HepG2 (cell line): ENCODE results near the gene MARCHF9. TPM values are rescaled to one million over a fixed set of nuclear protein-coding genes. Genes with fewer than 3 reads are reported as not detected.

Experiments
- CREM ChIP-seq, 2 experiments: sonication (generic) in 1 of 2; formaldehyde crosslinking in 1 of 2; IDR thresholded peaks; 2 replicates each; pipeline versions ENCODE4 v1.4.0 to v1.6.1; 2016 to 2020; ENCODE audit warnings: antibody characterized with exemption in 1 of 2, mild to moderate bottlenecking in 1 of 2, missing genetic modification reagents in 1 of 2
- HIVEP1 ChIP-seq: sonication (generic); formaldehyde crosslinking; IDR thresholded peaks from 2 replicates; pipeline ENCODE4 v1.4.0; 2020; ENCODE audit warnings: mild to moderate bottlenecking, missing genetic modification reagents
- JUNB ChIP-seq: sonication (generic); formaldehyde crosslinking; IDR thresholded peaks from 2 replicates; pipeline ENCODE4 v1.8.0; 2022; ENCODE audit warnings: missing genetic modification reagents, mild to moderate bottlenecking, borderline replicate concordance
- MAZ ChIP-seq, 2 experiments: sonication (generic) in 1 of 2; formaldehyde crosslinking in 1 of 2; IDR thresholded peaks; 2 replicates each; pipeline versions ENCODE4 v1.5.0 to v1.6.1; 2012 to 2020; ENCODE audit warnings: low read depth in 2 of 2, mild to moderate bottlenecking in 2 of 2, borderline replicate concordance in 1 of 2, improper control_type of control experiment in 1 of 2, low read length in 1 of 2, missing genetic modification reagents in 1 of 2, moderate library complexity in 1 of 2
- MYC ChIP-seq: sonication (generic); formaldehyde crosslinking; IDR thresholded peaks from 2 replicates; pipeline ENCODE4 v1.9.0; 2021; ENCODE audit warnings: missing genetic modification reagents, borderline replicate concordance
- MZF1 ChIP-seq: sonication (generic); formaldehyde crosslinking; IDR thresholded peaks from 2 replicates; pipeline ENCODE4 v1.8.1; 2023; ENCODE audit warnings: mild to moderate bottlenecking, missing genetic modification reagents, borderline replicate concordance
- POLR2G ChIP-seq: fragments of 200-400 bp; formaldehyde crosslinking; IDR thresholded peaks from 2 replicates; pipeline ENCODE4 v1.6.1; 2018; ENCODE audit warnings: mild to moderate bottlenecking, low read depth, low read length, moderate library complexity
- SALL1 ChIP-seq: sonication (generic); formaldehyde crosslinking; IDR thresholded peaks from 2 replicates; pipeline ENCODE4 v1.8.0; 2022; ENCODE audit warnings: mild to moderate bottlenecking, missing genetic modification reagents
- SP4 ChIP-seq: sonication (generic); formaldehyde crosslinking; IDR thresholded peaks from 2 replicates; pipeline ENCODE4 v1.8.1; 2023; ENCODE audit warnings: mild to moderate bottlenecking, missing genetic modification reagents
- ZNF124 ChIP-seq: sonication (generic); formaldehyde crosslinking; IDR thresholded peaks from 2 replicates; pipeline ENCODE4 v1.4.0; 2020; ENCODE audit warnings: missing genetic modification reagents
- ZSCAN29 ChIP-seq: sonication (generic); formaldehyde crosslinking; conservative IDR thresholded peaks from 2 replicates; pipeline ENCODE4 v1.4.0; 2020; ENCODE audit warnings: mild to moderate bottlenecking, missing genetic modification reagents
- polyA plus RNA-seq, 8 experiments: library from polyadenylated mRNA; depleted of rRNA in 3 of 8; stranded (reverse) in 7 of 8; unstranded in 1 of 8; fragments of >200 nt; fragmentation: Illumina TruSeq in 4 of 8; extraction: Trizol in 4 of 8; gene quantifications; 2 replicates each; pipeline versions ENCODE4 v1.2.1 to v1.2.3, GENCODE V29; 2011 to 2016; ENCODE audit warnings: low read depth in 4 of 8, missing spikeins in 1 of 8, mixed read lengths in 1 of 8; ENCODE audit not compliant: insufficient read depth in 1 of 8
- total RNA-seq, 5 experiments: library from RNA; depleted of rRNA; stranded (reverse); fragments of >200 nt; fragmentation: Illumina TruSeq; extraction: Trizol; gene quantifications; 2 replicates each; pipeline ENCODE4 v1.2.3, GENCODE V29; 2016; ENCODE audit warnings: low read depth in 1 of 5
- TF ChIP-seq, protein P1 (sequence below), 2 experiments: IDR thresholded peaks; 2 replicates each; pipeline ENCODE4 v1.6.1; 2011 to 2012; ENCODE audit warnings: low read length in 2 of 2, borderline replicate concordance in 1 of 2, low read depth in 1 of 2, mild to moderate bottlenecking in 1 of 2, moderate library complexity in 1 of 2
- TF ChIP-seq, protein P2 (sequence below): sonication (generic); formaldehyde crosslinking; IDR thresholded peaks from 2 replicates; pipeline ENCODE4 v1.4.0; 2020; ENCODE audit warnings: missing genetic modification reagents
- TF ChIP-seq, protein P3 (sequence below): sonication (generic); formaldehyde crosslinking; IDR thresholded peaks from 2 replicates; pipeline ENCODE4 v1.8.0; 2022; ENCODE audit warnings: missing genetic modification reagents, mild to moderate bottlenecking, moderate library complexity, borderline replicate concordance
- TF ChIP-seq, protein P4 (sequence below), 2 experiments: sonication (generic) in 1 of 2; formaldehyde crosslinking in 1 of 2; IDR thresholded peaks; 2 replicates each; pipeline versions ENCODE4 v1.5.1 to v1.6.1; 2011 to 2020; ENCODE audit warnings: borderline replicate concordance in 1 of 2, low read depth in 1 of 2, low read length in 1 of 2, mild to moderate bottlenecking in 1 of 2, missing genetic modification reagents in 1 of 2, moderate library complexity in 1 of 2
- TF ChIP-seq, protein P5 (sequence below): sonication (generic); formaldehyde crosslinking; conservative IDR thresholded peaks from 2 replicates; pipeline ENCODE4 v1.4.0; 2020; ENCODE audit warnings: missing genetic modification reagents

The MARCHF9 gene
- total and polyA plus RNA-seq, 2 of the 13 experiments (the other 11 are each of a cell fraction or from before 2014, with no cell fraction given), result 5.7 to 9.6 TPM

DNA sequence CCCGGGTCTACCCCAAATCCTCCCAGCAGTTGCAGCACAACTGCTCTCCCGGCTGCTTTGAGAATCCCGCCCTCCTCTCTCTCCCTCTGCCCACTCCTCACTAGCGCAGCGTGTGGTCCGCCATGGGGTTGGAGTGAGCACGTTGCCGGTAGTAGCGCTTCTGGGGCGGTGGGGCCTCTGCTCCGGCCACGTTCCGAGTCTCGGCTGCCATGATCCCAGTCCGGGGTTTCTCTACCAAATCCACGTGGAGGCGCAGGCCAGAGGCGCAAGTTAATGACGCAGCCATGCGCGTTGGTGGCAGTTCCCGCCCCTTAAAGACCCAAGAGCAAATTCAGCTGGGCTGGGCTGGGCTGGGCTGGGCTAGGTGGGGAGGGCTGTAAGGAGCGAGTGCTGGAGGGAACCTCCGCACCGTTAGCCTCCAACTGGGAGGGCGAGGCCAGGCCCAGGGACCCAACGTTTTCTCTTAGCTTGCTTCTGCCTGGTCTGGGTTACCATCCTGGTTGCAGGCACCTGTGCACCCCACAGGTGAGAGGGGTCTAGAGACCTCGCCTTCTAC, 17.0 kb downstream of the MARCHF9 start, which contains the start of gene METTL1 (continued):
- TF ChIP-seq, protein P1, sequence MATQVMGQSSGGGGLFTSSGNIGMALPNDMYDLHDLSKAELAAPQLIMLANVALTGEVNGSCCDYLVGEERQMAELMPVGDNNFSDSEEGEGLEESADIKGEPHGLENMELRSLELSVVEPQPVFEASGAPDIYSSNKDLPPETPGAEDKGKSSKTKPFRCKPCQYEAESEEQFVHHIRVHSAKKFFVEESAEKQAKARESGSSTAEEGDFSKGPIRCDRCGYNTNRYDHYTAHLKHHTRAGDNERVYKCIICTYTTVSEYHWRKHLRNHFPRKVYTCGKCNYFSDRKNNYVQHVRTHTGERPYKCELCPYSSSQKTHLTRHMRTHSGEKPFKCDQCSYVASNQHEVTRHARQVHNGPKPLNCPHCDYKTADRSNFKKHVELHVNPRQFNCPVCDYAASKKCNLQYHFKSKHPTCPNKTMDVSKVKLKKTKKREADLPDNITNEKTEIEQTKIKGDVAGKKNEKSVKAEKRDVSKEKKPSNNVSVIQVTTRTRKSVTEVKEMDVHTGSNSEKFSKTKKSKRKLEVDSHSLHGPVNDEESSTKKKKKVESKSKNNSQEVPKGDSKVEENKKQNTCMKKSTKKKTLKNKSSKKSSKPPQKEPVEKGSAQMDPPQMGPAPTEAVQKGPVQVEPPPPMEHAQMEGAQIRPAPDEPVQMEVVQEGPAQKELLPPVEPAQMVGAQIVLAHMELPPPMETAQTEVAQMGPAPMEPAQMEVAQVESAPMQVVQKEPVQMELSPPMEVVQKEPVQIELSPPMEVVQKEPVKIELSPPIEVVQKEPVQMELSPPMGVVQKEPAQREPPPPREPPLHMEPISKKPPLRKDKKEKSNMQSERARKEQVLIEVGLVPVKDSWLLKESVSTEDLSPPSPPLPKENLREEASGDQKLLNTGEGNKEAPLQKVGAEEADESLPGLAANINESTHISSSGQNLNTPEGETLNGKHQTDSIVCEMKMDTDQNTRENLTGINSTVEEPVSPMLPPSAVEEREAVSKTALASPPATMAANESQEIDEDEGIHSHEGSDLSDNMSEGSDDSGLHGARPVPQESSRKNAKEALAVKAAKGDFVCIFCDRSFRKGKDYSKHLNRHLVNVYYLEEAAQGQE (IDR thresholded peaks at IDR 0.05; ENCODE audit: borderline replicate concordance in 1 of 2, low read depth in 1 of 2, low read length in 2 of 2), result peak in 1 of 2 experiments; percentile 76; a peak in 1 of 4 replicates
- TF ChIP-seq, protein P2, sequence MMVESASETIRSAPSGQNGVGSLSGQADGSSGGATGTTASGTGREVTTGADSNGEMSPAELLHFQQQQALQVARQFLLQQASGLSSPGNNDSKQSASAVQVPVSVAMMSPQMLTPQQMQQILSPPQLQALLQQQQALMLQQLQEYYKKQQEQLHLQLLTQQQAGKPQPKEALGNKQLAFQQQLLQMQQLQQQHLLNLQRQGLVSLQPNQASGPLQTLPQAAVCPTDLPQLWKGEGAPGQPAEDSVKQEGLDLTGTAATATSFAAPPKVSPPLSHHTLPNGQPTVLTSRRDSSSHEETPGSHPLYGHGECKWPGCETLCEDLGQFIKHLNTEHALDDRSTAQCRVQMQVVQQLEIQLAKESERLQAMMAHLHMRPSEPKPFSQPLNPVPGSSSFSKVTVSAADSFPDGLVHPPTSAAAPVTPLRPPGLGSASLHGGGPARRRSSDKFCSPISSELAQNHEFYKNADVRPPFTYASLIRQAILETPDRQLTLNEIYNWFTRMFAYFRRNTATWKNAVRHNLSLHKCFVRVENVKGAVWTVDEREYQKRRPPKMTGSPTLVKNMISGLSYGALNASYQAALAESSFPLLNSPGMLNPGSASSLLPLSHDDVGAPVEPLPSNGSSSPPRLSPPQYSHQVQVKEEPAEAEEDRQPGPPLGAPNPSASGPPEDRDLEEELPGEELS (CRISPR knock-in tag), result peak; percentile 54; the same call in 1 of the 2 replicates
- TF ChIP-seq, protein P3, sequence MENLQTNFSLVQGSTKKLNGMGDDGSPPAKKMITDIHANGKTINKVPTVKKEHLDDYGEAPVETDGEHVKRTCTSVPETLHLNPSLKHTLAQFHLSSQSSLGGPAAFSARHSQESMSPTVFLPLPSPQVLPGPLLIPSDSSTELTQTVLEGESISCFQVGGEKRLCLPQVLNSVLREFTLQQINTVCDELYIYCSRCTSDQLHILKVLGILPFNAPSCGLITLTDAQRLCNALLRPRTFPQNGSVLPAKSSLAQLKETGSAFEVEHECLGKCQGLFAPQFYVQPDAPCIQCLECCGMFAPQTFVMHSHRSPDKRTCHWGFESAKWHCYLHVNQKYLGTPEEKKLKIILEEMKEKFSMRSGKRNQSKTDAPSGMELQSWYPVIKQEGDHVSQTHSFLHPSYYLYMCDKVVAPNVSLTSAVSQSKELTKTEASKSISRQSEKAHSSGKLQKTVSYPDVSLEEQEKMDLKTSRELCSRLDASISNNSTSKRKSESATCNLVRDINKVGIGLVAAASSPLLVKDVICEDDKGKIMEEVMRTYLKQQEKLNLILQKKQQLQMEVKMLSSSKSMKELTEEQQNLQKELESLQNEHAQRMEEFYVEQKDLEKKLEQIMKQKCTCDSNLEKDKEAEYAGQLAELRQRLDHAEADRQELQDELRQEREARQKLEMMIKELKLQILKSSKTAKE (CRISPR knock-in tag), result no peak
- TF ChIP-seq MAZ (IDR thresholded peaks at IDR 0.05; ENCODE audit: borderline replicate concordance, low read depth, low read length), result peak; percentile 88
- TF ChIP-seq MAZ (CRISPR knock-in tag; IDR thresholded peaks at IDR 0.05; ENCODE audit: low read depth), result peak; percentile 87
- TF ChIP-seq SP4 (CRISPR knock-in tag), result peak; percentile 95
- peak; percentile 99 for TF ChIP-seq HIVEP1 (CRISPR knock-in tag)
- no peak for TF ChIP-seq JUNB
- TF ChIP-seq, protein P4, sequence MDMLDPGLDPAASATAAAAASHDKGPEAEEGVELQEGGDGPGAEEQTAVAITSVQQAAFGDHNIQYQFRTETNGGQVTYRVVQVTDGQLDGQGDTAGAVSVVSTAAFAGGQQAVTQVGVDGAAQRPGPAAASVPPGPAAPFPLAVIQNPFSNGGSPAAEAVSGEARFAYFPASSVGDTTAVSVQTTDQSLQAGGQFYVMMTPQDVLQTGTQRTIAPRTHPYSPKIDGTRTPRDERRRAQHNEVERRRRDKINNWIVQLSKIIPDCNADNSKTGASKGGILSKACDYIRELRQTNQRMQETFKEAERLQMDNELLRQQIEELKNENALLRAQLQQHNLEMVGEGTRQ (IDR thresholded peaks at IDR 0.05; ENCODE audit: low read depth, low read length), result no peak
- TF ChIP-seq, protein P4 (CRISPR knock-in tag; IDR thresholded peaks at IDR 0.05; ENCODE audit: borderline replicate concordance), result peak; percentile 58; the same call in 1 of the 2 replicates
- TF ChIP-seq, protein P5, sequence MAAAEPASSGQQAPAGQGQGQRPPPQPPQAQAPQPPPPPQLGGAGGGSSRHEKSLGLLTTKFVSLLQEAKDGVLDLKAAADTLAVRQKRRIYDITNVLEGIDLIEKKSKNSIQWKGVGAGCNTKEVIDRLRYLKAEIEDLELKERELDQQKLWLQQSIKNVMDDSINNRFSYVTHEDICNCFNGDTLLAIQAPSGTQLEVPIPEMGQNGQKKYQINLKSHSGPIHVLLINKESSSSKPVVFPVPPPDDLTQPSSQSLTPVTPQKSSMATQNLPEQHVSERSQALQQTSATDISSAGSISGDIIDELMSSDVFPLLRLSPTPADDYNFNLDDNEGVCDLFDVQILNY (CRISPR knock-in tag), result 0 out of 2 replicates have a peak, but pooled peaks have one; percentile 40
- TF ChIP-seq MYC, result peak; percentile 100
- TF ChIP-seq SALL1 (CRISPR knock-in tag), result peak; percentile 93
- peak; percentile 93 for TF ChIP-seq POLR2G
- TF ChIP-seq MZF1 (CRISPR knock-in tag), result no peak
- TF ChIP-seq ZSCAN29 (CRISPR knock-in tag), result peak; percentile 76
- TF ChIP-seq CREM (IDR thresholded peaks at IDR 0.05), result peak; percentile 98
- TF ChIP-seq CREM (CRISPR knock-in tag; IDR thresholded peaks at IDR 0.05), result peak; percentile 81
- TF ChIP-seq ZNF124 (CRISPR knock-in tag), result peak; percentile 37; the same call in 1 of the 2 replicates
